Right ventricle myocardium inferior (tissue), 1 donor: Measurements from ENCODE around the gene IL17RE. TPM values are rescaled to one million over a fixed set of nuclear protein-coding genes. Genes with fewer than 3 reads are reported as not detected.
A peak's percentile ranks its signal among the peaks of the same experiment; 100 is the strongest.
"Not testable (repeated sequence)": the region's sequence is repeated elsewhere in the genome, so short reads cannot be mapped to it uniquely, and the experiment has no call there.

ENCODE experiments used
- ATAC-seq: fragments of 200-7000 bp; cut with Tn5 transposase; one replicate; pipeline ENCODE4 v1.9.1; 2020; ENCODE audit warnings: mild to moderate bottlenecking, moderate library complexity
- DNase-seq: peaks from one replicate; pipeline ENCODE4 v3.0.0; 2021; ENCODE audit errors: missing footprints
- intact Hi-C: fragments of 100-400 bp; cut with DNase I; formaldehyde crosslinking; loops from one replicate; pipeline ENCODE4 v1.11.0; 2022
- long read RNA-seq: library from polyadenylated mRNA; unstranded; transcript quantifications from one replicate; pipeline ENCODE4 v2.0.0, GENCODE V29; 2021
- total RNA-seq: library from RNA; stranded (reverse); fragmentation: NEBNext Ultra II Directional; extraction: Animal tissue kit (Norgen Biotek cat#: 25700); gene quantifications from one replicate; pipeline ENCODE4 v1.2.1, GENCODE V29; 2021
- donor health status: DM: no; HTN: yes; CAD: no; lungs with severe emphysema.

Gene IL17RE, protein sequence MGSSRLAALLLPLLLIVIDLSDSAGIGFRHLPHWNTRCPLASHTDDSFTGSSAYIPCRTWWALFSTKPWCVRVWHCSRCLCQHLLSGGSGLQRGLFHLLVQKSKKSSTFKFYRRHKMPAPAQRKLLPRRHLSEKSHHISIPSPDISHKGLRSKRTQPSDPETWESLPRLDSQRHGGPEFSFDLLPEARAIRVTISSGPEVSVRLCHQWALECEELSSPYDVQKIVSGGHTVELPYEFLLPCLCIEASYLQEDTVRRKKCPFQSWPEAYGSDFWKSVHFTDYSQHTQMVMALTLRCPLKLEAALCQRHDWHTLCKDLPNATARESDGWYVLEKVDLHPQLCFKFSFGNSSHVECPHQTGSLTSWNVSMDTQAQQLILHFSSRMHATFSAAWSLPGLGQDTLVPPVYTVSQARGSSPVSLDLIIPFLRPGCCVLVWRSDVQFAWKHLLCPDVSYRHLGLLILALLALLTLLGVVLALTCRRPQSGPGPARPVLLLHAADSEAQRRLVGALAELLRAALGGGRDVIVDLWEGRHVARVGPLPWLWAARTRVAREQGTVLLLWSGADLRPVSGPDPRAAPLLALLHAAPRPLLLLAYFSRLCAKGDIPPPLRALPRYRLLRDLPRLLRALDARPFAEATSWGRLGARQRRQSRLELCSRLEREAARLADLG
- total RNA-seq, result 0.78 TPM
- long read RNA-seq, result 0 reads

DNA sequence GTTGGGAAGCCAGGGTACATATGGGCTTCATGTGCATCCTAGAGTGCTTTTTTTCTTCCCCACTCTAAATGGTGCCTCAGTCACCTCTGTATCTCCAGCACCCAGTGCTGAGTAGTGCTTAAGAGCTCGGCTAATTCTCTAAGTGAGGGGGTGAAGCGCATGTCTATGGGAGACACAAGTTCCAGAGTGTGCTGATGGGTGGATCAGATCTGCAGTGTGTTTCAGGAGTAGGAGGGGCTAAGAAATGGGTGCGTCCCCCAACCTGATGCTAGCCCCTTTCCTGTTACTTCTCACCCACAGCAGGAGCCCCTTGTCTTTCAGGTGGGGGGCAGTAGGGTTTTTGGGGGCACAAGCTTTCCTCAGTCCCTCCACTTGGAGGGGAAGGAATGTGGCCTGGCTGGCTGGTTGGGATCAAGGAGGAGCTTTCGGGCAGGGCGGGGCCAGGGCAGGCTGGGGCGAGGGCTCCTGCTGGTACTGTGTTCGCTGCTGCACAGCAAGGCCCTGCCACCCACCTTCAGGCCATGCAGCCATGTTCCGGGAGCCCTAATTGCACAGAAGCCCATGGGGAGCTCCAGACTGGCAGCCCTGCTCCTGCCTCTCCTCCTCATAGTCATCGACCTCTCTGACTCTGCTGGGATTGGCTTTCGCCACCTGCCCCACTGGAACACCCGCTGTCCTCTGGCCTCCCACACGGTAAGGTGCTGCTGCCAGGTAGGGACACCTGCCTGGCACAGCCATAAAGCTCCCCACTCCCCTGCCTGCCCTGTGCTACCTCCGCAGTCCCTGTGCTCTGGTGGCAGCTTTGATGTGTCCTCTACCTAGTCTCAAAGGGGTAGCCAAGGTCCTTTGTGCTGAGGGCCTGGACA lies at the start of gene IL17RE:
IL17RE (plus strand) TSS at position 477 of the 866 bp plus-strand sequence; CDS start at position 562, 85 bp downstream.
- ATAC-seq, result no peak
- intact Hi-C loops, result no loop called here
- no peak for DNase-seq

DNA sequence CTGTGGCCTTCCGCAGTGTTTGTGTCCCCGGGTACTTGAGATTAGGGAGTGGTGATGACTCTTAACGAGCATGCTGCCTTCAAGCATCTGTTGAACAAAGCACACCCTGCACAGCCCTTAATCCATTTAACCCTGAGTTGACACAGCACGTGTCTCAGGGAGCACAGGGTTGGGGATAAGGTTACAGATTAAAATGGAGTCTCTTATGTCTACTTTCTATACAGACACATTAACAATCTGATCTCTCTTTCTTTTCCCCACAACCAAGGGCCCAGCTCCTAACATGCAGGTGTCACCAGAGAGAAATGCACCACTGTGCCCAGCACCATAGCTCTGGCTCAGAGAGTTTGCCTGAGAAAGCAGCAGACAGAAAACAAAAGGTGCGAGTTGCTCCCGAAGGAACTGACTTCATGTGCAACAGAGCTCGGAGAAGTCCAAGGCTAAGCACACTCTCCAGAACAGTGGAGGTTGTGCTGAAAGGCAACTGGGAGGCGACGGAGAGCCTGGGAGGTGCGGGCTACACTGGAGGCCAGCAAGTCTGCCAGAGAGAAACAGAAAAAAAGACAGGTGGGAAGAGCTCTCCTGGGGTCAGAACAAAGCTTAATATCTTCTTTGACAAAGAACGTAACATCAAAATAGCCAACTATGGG lies 48.2 kb upstream of the IL17RE start:
- ATAC-seq, DNase-seq, intact Hi-C loops: not testable (repeated sequence)

DNA sequence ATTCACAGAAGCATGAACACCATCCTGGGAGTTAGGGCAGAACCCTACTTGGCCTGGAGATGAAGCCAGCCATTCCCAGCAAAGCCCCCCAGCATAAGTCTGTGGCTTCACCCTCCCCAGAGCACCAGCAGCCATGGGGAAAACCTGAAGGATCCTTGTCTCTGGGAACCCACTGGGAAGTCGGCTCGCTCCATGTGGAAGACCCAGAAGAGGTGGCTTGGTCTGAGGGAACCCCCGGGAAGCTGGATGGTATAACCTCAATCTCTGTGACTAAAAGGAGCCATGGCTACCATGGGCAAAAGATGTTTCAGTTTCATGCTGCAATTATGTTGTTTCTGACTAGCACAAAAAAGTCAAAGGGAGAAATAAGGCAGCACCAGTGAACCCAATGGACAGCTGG lies 47.1 kb upstream of the IL17RE start:
- no peak for DNase-seq
- intact Hi-C loops, result no loop called here
- no peak for ATAC-seq

DNA sequence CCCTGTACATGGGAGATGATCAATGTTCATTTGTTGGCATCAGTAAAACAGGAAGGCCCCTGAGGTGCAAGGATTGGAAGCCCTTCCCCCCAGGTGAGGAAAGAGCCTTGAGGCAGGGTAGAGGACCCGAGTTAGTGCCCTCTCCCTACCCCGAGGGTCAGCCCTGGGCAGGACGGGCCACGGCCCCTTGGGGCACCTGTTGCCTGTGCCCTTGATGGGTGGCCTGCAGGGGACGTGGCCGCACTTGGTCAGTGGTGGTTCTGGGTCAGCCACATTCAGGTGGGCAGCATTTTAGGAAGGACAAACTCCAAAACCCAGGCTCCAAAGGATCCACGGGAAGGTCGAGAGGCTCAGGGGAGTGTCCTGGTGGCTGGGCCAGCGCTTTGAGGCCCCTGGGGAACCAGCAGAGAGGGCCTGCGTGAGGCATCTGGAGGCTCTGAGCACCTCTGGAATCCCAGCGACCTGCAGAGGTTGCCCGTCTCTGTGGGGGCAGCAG lies 43.1 kb upstream of the IL17RE start:
- ATAC-seq, result no peak
- intact Hi-C loops, result loop anchor here (10.0 kb wide), 1 partner anchor 55 kb away; the partner anchor contains the start of gene IL17RC
- no peak for DNase-seq

DNA sequence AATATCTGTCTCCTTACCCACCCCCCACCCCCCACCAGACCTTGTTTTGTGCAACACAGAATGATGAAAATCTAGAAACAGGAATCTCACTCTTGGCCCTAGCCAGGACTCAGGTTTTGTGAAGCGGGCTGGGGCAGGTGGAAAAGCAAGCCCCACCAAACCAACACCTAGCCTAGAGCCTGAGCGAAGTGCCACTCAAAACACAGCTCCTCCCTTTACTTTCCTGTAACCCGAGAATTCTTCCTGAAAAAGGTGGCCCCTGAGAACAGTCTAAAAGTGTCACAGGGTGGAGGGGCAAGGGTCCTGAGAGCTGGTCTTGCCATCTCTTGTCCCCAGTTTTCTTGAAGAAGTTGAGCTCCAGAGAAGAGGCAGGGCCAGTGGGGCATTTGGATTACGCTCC lies 41.4 kb upstream of the IL17RE start:
- DNase-seq (no peak), ATAC-seq (no peak)
- intact Hi-C loops, result loop anchor here (10.0 kb wide), 1 partner anchor 54 kb away; the partner anchor contains the start of gene IL17RC

DNA sequence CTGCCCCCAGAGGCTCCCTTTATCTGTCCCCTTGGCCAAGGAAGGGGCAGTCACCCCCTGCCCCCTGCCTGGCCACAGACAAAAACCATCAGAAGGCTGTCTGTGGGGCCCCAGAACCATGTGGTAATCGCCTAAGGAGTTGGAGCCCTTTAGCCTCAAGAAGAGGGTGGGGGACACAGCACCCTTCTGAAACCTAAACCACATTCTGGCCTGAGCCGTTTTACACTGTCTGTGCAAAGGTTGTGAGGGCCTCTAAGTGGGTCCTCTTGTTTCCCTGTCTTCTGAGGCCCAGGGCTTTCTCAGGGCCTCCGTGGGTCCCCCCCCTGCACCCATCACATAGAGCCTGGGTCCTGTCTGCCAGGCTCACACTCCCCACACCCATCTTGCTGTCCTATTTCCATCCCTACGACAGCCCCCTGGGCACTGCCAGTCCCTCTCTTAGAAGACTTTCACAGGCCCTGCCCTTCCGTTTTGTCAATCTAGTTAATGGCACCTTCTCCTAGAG lies 41.0 kb upstream of the IL17RE start:
- DNase-seq, result no peak
- intact Hi-C loops, result loop anchor here (2.0 to 10.0 kb wide), 2 partner anchors 29 to 53 kb away; partner anchors contain the start of genes IL17RC and JAGN1
- ATAC-seq, result no peak

DNA sequence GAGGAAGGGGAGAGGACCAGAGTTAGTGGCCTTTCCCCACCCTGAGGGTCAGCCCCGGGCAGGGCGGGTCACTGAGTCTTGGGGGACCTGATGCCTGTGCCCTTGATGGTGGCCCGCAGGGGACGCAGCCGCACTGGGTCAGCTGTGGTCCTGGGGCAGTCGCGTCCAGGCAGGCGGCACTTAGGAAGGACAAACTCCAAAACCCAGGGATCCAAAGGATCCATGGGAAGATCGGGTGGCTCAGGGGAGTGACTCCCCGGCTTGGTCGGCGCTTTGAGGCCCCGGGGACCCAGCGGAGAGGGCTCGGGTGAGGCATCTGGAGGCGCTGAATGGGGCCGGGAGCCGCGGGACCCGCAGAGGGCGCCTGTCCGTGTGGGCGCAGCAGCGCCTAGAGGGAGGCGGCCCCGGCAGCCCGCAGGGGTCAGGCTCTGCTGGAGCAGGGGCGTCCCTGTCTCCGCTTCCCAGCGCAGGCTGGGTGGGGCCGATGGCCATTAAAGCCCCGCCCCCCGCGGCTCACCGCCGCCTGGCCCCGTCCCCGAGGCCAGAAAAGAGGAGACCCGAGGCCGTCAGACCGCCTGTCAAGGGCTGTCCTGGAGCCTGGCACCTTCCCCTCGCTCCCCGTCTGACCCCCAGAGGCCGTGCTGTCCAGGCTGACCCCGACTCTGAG lies 40.1 kb upstream of the IL17RE start:
- intact Hi-C loops, result loop anchor here (2.0 to 10.0 kb wide), 2 partner anchors 28 to 52 kb away; partner anchors contain the start of genes IL17RC and JAGN1
- peak; percentile 84 for DNase-seq
- ATAC-seq, result peak; percentile 87

DNA sequence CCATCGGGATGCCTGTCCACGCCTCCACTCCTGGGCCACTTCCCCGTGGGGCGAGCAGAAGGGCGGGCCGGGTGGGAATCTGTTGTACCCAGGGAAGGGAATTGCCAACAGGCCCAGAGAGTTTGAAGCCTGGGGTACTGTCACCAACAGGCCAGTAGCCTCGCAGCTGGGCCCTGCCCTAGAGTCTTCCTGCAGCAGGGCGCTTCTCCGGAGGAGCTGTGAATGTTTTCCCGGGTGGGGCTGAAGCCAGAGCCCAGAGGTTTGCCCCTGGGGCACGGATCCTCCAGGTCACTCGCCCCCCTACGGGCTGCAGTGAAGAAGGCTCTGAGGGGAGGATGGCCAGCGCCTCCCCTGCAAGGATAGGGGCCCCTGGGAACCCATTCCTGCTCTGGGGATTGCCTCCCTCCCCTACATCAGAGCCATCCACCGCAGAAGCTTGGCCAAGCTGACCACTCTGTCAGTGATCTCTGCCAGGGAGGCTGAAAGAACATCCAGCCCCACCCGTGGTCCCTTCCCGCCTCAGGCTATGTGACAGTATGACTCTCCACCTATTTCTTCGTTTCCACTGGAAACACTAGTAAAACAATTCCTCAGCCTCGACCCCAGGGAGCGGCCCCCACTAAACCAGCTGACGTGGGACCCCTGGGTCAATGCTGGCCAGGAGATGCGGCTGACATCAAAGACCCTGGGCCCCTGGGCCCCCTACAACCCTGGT lies 39.4 kb upstream of the IL17RE start:
- DNase-seq (no peak), ATAC-seq (no peak)
- intact Hi-C loops, result loop anchor here (2.0 to 10.0 kb wide), 2 partner anchors 28 to 52 kb away; partner anchors contain the start of genes IL17RC and JAGN1

DNA sequence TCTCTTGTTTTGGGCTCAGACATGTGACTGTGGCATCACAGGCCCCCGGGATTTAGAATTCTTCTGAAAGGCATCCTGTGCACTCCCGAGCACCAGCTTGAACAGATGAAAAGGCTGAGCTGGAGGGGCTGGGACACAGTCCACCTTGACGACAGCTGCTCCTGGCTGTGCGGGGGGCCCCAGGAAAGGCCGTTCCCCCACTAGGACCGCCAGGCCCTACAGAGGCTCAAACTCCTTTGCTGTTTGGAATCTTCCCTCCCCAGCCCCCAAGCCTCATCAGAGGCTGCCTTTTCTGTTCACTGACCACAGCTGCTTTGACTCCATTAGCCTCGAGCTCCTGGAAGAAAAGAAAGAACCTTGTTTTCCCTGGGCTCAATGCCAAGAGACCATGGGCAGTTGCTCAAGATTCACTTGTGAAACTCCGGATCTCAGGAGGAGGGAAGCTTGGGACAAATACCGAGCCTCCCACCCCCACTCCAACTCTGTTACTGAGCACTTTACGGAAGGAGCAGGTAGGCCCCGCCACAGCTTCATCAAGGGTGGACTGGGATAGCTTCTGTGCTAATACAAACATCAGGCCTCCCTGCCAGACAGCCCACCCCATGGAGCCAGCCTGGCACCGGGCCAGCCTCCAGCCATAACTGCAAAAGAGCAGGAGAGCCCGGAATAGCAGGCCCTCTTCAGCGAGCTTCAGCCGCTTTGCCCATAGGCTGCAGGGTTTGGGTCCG lies 38.3 kb upstream of the IL17RE start:
- intact Hi-C loops, result loop anchor here (10.0 kb wide), 1 partner anchor 50 kb away; the partner anchor contains the start of gene IL17RC
- peak; percentile 64 for ATAC-seq
- no peak for DNase-seq

DNA sequence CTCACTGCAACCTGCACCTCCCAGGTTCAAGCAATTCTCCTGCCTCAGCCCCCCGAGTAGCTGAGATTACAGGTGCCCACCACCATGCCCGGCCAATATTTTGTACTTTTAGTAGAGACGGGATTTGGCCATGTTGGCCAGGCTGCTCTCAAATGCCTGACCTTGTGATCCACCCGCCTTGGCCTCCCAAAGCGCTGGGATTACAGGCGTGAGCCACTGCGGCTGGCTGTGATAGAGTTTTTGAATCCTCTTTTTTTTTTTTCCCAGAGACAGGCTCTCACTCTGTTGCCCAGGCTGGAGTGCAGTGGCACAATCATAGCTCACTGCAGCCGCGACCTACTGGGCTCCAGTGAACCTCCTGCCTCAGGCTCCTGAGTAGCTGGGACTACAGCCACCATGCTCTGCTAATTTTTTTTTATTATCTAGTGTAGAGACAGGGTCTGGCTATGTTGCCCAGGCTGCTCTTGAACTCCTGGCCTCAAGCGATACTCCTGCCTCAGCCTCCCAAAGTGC lies 37.5 kb upstream of the IL17RE start:
- intact Hi-C loops, result loop anchor here (10.0 kb wide), 1 partner anchor 50 kb away; the partner anchor contains the start of gene IL17RC
- not testable (repeated sequence) for DNase-seq, ATAC-seq

DNA sequence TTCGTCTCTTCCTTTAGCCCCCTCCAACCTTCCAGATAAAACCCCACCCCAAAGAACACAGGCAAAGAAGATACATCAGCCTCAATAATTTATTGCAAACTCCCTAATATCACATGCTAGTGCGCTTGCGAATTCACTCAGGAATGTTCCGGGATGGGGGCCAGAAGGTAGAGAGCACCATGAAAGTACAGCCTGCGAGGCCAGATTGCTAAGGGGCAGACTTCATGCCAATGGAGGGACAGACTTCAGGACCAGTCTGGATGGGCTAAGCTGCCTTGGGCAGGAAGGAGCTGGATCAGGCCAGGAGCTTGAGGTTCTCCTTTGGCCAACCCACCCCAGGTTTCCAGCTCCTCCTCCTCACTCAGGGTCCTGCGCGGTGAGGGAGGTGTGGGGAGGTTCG lies 36.0 kb upstream of the IL17RE start:
- ATAC-seq (no peak), DNase-seq (no peak)
- intact Hi-C loops, result loop anchor here (10.0 kb wide), 1 partner anchor 48 kb away; the partner anchor contains the start of gene IL17RC

DNA sequence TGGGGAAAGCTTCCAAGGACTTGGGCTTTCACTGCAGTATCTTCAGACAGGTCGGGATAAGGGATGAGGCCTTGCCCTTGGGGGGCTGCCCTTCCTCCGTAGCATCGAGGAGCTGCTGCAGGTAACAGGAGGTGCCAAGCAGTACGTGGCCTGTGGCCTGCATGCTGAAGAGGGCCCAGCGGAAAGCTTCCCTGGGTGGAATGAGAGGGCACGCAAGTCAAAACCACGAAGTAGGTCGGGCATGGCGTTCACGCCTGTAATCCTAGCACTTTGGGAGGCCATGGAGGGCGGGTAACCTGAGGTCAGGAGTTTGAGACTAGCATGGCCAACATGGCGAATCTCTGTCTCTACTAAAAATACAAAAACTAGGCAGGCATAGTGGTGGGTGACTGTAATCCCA lies 35.5 kb upstream of the IL17RE start:
- intact Hi-C loops, result loop anchor here (10.0 kb wide), 1 partner anchor 48 kb away; the partner anchor contains the start of gene IL17RC
- DNase-seq (no peak), ATAC-seq (no peak)

DNA sequence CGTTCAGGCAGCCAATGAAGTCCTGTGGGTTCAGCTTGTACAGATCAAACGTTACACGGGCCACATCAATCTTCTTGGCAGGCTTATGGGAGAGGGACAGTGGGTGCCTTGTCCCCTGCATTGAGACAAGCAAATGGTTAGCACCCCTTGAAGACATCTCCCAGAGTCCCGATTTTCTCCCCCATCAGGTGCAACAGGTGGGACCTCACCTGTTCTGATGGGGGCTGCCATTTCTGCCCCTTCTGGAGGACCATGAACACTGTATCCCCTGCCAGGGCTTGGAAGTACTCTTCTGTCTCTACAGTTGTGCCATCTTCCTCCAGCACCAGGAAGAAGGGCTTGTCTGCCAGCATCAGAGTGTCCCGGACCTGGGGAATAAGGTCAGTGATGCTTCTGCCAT lies 32.7 kb upstream of the IL17RE start:
- no peak for DNase-seq
- intact Hi-C loops, result loop anchor here (10.0 kb wide), 1 partner anchor 45 kb away; the partner anchor contains the start of gene IL17RC
- ATAC-seq, result no peak

DNA sequence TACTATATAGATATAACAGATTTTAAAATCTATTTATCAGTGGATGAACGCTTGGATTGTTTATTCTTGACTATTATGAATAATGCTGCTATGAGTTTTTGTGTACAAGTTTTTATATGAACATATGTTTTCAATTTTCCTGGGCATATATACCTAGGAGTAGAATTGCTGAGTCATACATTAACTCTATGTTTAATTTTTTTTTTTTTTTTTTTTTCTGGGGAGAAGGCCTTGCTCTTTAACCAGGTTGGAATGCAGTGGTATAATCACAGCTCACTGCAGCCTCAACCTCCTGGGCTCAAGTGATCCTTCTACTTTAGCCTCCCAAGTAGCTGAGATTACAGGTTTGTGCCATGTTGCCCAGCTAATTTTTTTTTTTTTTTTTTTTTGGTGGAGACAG lies 31.7 kb upstream of the IL17RE start:
- ATAC-seq, result no peak
- DNase-seq, result no peak
- intact Hi-C loops, result no loop called here

DNA sequence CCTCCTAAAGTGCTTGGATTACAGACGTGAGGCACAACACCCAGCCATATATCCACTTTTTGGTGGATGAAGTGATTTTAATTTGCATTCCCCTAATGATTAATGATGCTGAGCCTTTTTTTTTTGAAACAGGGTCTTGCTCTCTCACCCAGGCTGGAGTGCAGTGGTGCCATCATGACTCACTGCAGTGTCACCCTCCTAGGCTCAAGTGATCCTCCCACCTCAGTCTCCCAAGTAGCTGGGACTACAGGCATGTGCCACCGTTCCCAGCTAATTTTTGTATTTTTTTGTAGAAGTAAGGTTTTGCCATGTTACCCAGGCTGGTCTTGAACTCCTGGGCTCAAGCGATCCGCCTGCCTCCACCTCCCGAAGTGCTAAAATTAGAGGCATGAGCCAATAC lies 30.6 kb upstream of the IL17RE start:
- intact Hi-C loops, ATAC-seq, DNase-seq: not testable (repeated sequence)

DNA sequence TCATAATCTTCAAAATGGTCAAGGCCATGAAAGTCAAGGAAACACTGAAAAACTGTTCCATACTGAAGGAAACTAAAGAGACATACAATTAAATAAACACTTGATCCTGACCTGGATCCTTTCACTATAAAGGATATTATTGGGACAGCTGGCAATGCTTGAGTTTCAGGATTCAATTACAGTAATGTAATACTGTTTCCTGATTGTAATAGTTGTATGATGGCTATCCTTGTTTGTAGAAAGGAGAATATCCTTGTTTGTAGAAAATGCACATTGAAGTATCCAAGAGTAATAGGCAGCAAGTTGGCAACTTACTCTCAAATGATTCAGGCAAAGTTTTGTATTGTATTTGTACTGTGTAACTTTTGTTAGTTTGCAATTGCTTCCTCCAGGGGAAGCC lies 27.2 kb upstream of the IL17RE start:
- intact Hi-C loops, result no loop called here
- ATAC-seq, result no peak
- no peak for DNase-seq
